WI38 (cell line): ENCODE results near the gene NOS1AP.
"Not testable (repeated sequence)": the region's sequence is repeated elsewhere in the genome, so short reads cannot be mapped to it uniquely, and the experiment has no call there.

Experiments used
- H3K4me3 ChIP-seq: 2 replicates; pipeline ENCODE4 v1.5.1; 2011; ENCODE audit warnings: low read depth, mild to moderate bottlenecking, control low read depth, low read length
- CTCF ChIP-seq: IDR thresholded peaks from 2 replicates; pipeline ENCODE4 v1.5.1; 2012; ENCODE audit warnings: low read depth, mild to moderate bottlenecking, control low read depth, low read length

Gene NOS1AP

GRCh38 chr1:162195567-162195966 is 126.1 kb downstream of the NOS1AP start:
- H3K4me3 ChIP-seq, result no peak overlapping the region
- no peak for TF ChIP-seq CTCF

GRCh38 chr1:162196387-162196786 is 126.9 kb downstream of the NOS1AP start:
- TF ChIP-seq CTCF, result no peak
- H3K4me3 ChIP-seq, result no peak overlapping the region

DNA sequence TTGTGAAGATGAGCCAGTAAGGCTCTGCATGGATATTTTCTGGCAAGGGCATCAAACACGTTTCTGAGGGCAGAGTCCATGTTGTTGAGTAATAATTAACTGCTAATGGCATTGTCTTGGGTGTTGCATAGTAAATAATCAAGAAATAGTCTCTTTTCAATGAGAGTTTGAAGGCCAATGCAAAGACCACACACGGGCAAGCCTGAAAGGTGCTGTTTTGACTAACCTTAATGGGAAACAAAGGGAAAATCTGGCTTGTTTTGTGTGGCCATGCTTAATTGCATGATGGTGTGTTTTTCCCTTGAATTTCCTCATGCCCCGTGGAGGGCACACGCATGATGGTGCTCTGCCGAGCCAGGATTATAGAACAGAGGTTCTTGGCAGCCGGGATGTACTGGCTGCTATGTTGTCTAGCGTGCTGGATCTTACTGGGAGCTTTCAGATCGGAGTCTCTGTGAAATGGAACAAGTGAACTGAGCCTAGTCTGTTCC is 127.6 kb downstream of the NOS1AP start:
- no peak for TF ChIP-seq CTCF
- no peak overlapping the region for H3K4me3 ChIP-seq

DNA sequence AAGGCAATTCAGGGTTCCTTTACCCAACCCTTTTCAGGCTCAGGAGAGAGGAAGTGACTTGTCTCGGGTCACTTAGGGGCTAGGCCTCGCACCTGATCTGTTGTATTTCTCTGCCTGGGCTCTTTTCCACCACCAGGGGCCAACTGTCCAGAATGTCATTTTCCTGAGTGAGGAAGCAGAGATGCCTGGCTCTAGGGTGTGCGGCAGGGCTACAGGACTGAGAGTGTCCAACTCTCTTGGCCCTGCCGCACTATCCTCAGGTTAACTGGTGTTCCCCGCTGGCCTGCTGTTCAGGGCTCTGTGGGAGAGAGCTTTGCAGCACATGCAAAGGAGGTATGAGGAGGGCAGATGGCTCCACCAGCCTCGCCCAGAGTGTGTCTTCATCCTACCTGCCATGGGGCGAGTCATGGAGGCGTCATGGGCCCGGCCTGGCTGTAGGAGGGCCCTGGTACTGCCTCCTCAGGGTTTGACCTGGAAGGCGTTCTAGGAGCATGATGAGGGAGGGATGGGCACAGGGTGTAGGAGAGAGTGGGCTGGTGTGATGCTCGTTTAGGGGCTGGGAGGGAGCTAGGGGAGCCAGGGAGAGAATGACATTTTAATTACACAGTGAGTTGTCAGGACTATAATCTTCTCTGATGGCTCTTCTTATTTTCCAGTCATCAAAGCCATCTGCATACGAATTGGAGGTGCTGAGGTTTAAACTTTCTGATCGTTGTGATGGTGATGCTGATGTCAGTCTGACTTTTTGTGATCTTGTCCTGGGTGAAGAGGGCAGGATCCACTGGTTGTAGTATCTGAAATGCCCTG is 128.3 kb downstream of the NOS1AP start:
- no peak for TF ChIP-seq CTCF
- H3K4me3 ChIP-seq, result no peak overlapping the region

DNA sequence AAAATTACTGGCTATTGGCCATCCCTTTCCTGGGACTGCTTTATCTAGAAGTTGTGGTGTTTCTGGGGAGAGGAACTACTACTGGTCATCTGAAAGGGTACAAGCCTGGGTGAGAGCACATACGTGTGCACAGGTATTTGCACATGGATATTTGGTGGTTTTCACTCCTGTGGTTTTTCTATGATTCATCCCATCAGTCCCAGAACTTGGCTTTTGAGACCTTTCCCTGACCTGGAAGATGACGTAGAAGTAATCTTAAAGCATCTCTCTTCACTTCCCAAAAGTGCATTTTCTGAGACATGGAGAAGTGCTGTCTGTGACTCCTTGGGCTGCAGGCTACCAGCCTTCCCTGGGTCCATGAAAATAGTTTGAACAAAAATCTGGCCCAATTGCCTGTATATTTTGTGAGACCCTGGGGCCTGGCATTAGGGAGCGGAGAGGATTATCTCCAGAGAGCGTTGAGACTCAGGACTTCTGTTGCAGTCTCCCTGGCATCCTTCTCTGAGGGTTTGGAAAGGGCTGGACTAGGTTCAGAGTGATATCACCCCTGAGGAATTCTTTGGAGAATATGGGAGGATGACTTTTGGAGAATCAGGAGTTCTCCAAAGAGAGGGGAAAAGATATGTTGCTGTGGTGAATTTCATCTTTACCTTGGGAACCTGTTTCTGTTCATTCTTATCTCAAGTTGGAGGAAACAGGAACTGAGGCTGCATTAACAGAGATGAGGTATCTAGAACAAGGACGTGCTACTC is 130.8 kb downstream of the NOS1AP start:
- no peak overlapping the region for H3K4me3 ChIP-seq
- TF ChIP-seq CTCF, result no peak

DNA sequence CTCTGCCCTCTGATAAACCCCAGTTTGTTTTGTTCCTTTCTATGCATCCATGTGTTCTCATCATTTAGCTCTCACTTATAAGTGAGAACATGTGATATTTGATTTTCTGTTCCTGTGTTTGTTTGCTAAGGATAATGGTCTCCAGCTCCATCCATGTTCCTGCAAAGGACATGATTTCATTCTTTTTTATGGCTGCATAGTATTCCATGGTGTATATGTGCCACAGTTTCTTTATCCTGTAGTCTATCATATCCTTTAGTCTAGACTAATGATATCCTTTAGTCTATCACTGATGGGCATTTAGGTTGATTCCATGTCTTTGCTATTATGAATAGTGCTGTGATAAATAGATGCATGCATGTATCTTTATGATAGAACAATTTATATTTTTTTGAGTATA is 131.6 kb downstream of the NOS1AP start:
- H3K4me3 ChIP-seq, result not testable (repeated sequence)

GRCh38 chr1:162204129-162204822 is 134.8 kb downstream of the NOS1AP start:
- TF ChIP-seq CTCF, result no peak
- H3K4me3 ChIP-seq, result no peak overlapping the region
